GM12878 (cell line): ENCODE data around the gene CACNA2D4. TPM values are rescaled to one million over a fixed set of nuclear protein-coding genes. Genes with fewer than 3 reads are reported as not detected.

Experiments used
- ATAC-seq: fragments of 200-7000 bp; cut with Tn5 transposase; 3 replicates; pipeline ENCODE4 v1.9.1; 2020; ENCODE audit warnings: mild to moderate bottlenecking, moderate library complexity
- BruUV-seq: library from RNA; stranded (reverse); fragments of 400-500 nt; replicated peaks from 2 replicates; lab custom pipeline; 2021; lab: Mats Ljungman, UMichigan
- CTCF ChIA-PET: fragments of 300-600 bp; sonication (Branson Sonifier 250); formaldehyde crosslinking; extraction: SDS; loops from one replicate; lab custom pipeline; 2021; ENCODE audit warnings: inconsistent platforms; lab: Yijun Ruan, JAX
- POLR2A ChIA-PET: fragments of 350-600 bp; formaldehyde crosslinking; extraction: SDS; loops from one replicate; lab custom pipeline; 2021; ENCODE audit warnings: inconsistent platforms; lab: Charles Lee
- RAD21 ChIA-PET: fragments of 300-600 bp; sonication (Branson Sonifier 250); formaldehyde crosslinking; loops from one replicate; lab custom pipeline; 2023; ENCODE audit warnings: antibody characterized with exemption; ENCODE audit not compliant: unreplicated experiment; lab: Charles Lee
- SMC1A ChIA-PET: fragments of 300-600 bp; sonication (Branson Sonifier 250); formaldehyde crosslinking; loops from one replicate; lab custom pipeline; 2023; ENCODE audit not compliant: unreplicated experiment, uncharacterized antibody; lab: Charles Lee
- DNase-seq: peaks from one replicate; pipeline ENCODE4 v3.0.0-alpha.2; 2011; ENCODE audit warnings: low read depth, low spot score
- FAIRE-seq: peaks from 3 replicates; lab custom pipeline; 2011; peaks lifted over from hg19 to GRCh38; lab: Jason Lieb, UNC
- H2AFZ ChIP-seq: 2 replicates; pipeline ENCODE4 v1.6.0; 2011; ENCODE audit warnings: low read depth, low read length, control low read depth; ENCODE audit not compliant: control insufficient read depth
- H3K27ac ChIP-seq: 2 replicates; pipeline ENCODE4 v1.5.1; 2011; ENCODE audit warnings: control low read depth; ENCODE audit not compliant: control insufficient read depth, insufficient read depth
- H3K27me3 ChIP-seq, 2 experiments: replicated peaks in 1 of 2; 2 replicates each; pipeline versions ENCODE4 v1.6.0 to v1.6.1; 2011; ENCODE audit warnings: low read length in 1 of 2; ENCODE audit not compliant: control insufficient read depth in 2 of 2, insufficient read depth in 2 of 2
- H3K36me3 ChIP-seq, 2 experiments: 2 replicates each; pipeline ENCODE4 v1.5.1; 2011; ENCODE audit warnings: low read length in 1 of 2; ENCODE audit not compliant: control insufficient read depth in 2 of 2, insufficient read depth in 2 of 2
- H3K4me1 ChIP-seq: 2 replicates; pipeline ENCODE4 v1.6.1; 2011; ENCODE audit warnings: mild to moderate bottlenecking, low read length, moderate library complexity, mixed read lengths; ENCODE audit not compliant: control insufficient read depth, insufficient read depth
- H3K4me2 ChIP-seq: 2 replicates; pipeline ENCODE4 v1.6.0; 2011; ENCODE audit warnings: control low read depth; ENCODE audit not compliant: control insufficient read depth, insufficient read depth
- H3K4me3 ChIP-seq: fragments of 200-600 bp; sonication (generic); 2 replicates; pipeline ENCODE4 v1.5.1; 2016
- H3K79me2 ChIP-seq: 2 replicates; pipeline ENCODE4 v1.6.0; 2011; ENCODE audit warnings: low read length; ENCODE audit not compliant: control insufficient read depth, insufficient read depth
- H3K9ac ChIP-seq: 2 replicates; pipeline ENCODE4 v1.8.0; 2011; ENCODE audit warnings: low read length, control low read depth, mixed read lengths; ENCODE audit not compliant: control insufficient read depth, insufficient read depth
- H3K9me3 ChIP-seq: replicated peaks from 3 replicates; pipeline ENCODE4 v1.5.1; 2011; ENCODE audit warnings: mild to moderate bottlenecking, low read length; ENCODE audit not compliant: control insufficient read depth, insufficient read depth
- H4K20me1 ChIP-seq: 2 replicates; pipeline ENCODE4 v1.6.0; 2011; ENCODE audit not compliant: control insufficient read depth, insufficient read depth
- ASH2L ChIP-seq: fragments of 300-600, 200-600 bp; sonication (generic); IDR thresholded peaks from 2 replicates; pipeline ENCODE4 v1.6.1; 2017; ENCODE audit warnings: low read depth, mild to moderate bottlenecking, borderline replicate concordance
- BHLHE40 ChIP-seq, 2 experiments: fragments of 450-650 bp in 1 of 2; IDR thresholded peaks; 2 replicates each; pipeline ENCODE4 v1.6.1; 2011 to 2017; ENCODE audit warnings: low read depth in 2 of 2, borderline replicate concordance in 1 of 2, improper control_type of control experiment in 1 of 2, low read length in 1 of 2, mild to moderate bottlenecking in 1 of 2
- NFXL1 ChIP-seq: fragments of 450-650 bp; IDR thresholded peaks from 2 replicates; pipeline ENCODE4 v1.6.1; 2017; ENCODE audit warnings: antibody characterized with exemption, mild to moderate bottlenecking, borderline replicate concordance
- REST ChIP-seq: IDR thresholded peaks from 2 replicates; pipeline ENCODE4 v1.6.1; 2012; ENCODE audit warnings: mild to moderate bottlenecking, low read depth, low read length
- SMAD1 ChIP-seq: fragments of 450-650 bp; IDR thresholded peaks from 2 replicates; pipeline ENCODE4 v1.6.1; 2018; ENCODE audit warnings: mild to moderate bottlenecking, low read depth; ENCODE audit not compliant: partially characterized antibody
- SRF ChIP-seq, 2 experiments: IDR thresholded peaks; 2 replicates each; pipeline ENCODE4 v1.6.1; 2011; ENCODE audit warnings: low read depth in 2 of 2, low read length in 2 of 2, mild to moderate bottlenecking in 1 of 2, moderate library complexity in 1 of 2
- ZBED1 ChIP-seq: IDR thresholded peaks from 2 replicates; pipeline ENCODE4 v1.6.1; 2016; ENCODE audit warnings: borderline replicate concordance
- ZNF24 ChIP-seq: fragments of 450-650 bp; IDR thresholded peaks from 2 replicates; pipeline ENCODE4 v1.6.1; 2017; ENCODE audit warnings: antibody characterized with exemption, mild to moderate bottlenecking
- WGBS: methylation state at CpG from one replicate; pipeline ENCODE4 v1.1.6; 2016; ENCODE audit warnings: low lambda C conversion rate; ENCODE audit not compliant: insufficient replicate concordance, insufficient coverage; ENCODE audit errors: missing lambda C conversion rate; 5-methylcytosine and 5-hydroxymethylcytosine counted together
- in situ Hi-C: fragments of 300-500 bp; cut with MboI; formaldehyde crosslinking; loops from 9 replicates; pipeline ENCODE4 v1.14.3; 2018; ENCODE audit warnings: mixed read lengths
- intact Hi-C: fragments of 100-400 bp; cut with micrococcal nuclease; formaldehyde crosslinking; loops from one replicate; pipeline ENCODE4 v1.14.2; 2022; ENCODE audit not compliant: unreplicated experiment
- polyA plus RNA-seq, 11 experiments: library from polyadenylated mRNA; depleted of rRNA in 4 of 11; unstranded in 6 of 11; stranded (reverse) in 5 of 11; fragments of >200 nt; fragmentation: Nextera tagmentation in 4 of 11; fragmentation: Illumina TruSeq in 1 of 11; extraction: Ambion mirVana in 4 of 11; extraction: Trizol in 1 of 11; gene quantifications; 1 replicate in 1 of 11; 2 replicates in 10 of 11; pipeline versions ENCODE4 v1.2.1 to v1.2.3, GENCODE V29; 2011 to 2016; ENCODE audit warnings: inconsistent platforms in 2 of 11, missing spikeins in 2 of 11, low read depth in 1 of 11
- total RNA-seq, 4 experiments: library from RNA; depleted of rRNA in 3 of 4; stranded (reverse); fragments of >200 nt in 3 of 4; fragmentation: Illumina TruSeq in 1 of 4; extraction: Trizol in 1 of 4; gene quantifications; 2 replicates each; pipeline versions ENCODE4 v1.2.1 to v1.2.3, GENCODE V29; 2013 to 2021

The CACNA2D4 gene
- total and polyA plus RNA-seq, 10 of the 15 experiments (the other 5 are each of a cell fraction or from before 2014, with no cell fraction given): 0.03 to 1.0 (median 0.65) TPM

DNA sequence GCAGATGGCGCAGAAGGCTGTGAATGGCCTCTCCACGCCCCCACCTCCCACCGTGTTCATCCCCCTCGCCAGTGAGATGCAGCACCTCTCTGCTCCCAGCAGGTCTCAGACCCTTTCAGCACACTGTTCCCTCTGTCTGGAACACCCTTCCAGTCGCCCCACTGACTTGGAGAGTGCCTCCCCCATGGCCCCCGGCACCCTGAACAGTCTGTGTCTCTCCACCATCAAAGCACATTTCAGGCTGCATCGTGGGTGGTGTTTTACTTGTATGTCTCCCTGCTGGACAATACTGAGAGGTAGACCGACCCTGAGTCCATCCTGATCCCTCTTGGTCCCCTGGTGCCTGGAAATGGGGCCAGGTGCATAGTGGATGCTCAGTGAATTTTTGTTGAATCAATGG lies 34.9 kb downstream of the CACNA2D4 start:
- intact Hi-C loops (no loop called here), in situ Hi-C loops (no loop called here)
- WGBS: 13% methylated on average over 8 of the region's 8 CpGs
- ChIA-PET SMC1A (no interaction called here), RAD21 (no interaction called here), CTCF (no interaction called here), POLR2A (no interaction called here)
- Histone ChIP-seq H3K27ac (no peak overlapping the region), H3K4me3 (no peak overlapping the region), H3K36me3 (no peaks in the 10 kb centered on the region), H3K27me3 (no peaks in the 10 kb centered on the region; a peak in 3 of 4 replicates), H3K9me3 (no peaks in the 10 kb centered on the region), H2AFZ (no peak overlapping the region), H3K9ac (no peak overlapping the region), H4K20me1 (no peaks in the 10 kb centered on the region), H3K4me2 (no peak overlapping the region), H3K4me1 (no peaks in the 10 kb centered on the region), H3K79me2 (no peaks in the 10 kb centered on the region)
- ATAC-seq (no peak), DNase-seq (no peak), FAIRE-seq (no peak)
- TF ChIP-seq BHLHE40 (IDR thresholded peaks at IDR 0.05; ENCODE audit: borderline replicate concordance in 1 of 2, low read depth in 2 of 2, low read length in 1 of 2) (no peak), NFXL1 (no peak), SMAD1 (no peak), REST (no peak), ZNF24 (no peak), ASH2L (no peak), ZBED1 (no peak), SRF (IDR thresholded peaks at IDR 0.05; ENCODE audit: low read depth in 2 of 2, low read length in 2 of 2) (no peak)
- no TSS peak for BruUV-seq
